HUES48 (cell line): Measurements from ENCODE around the gene TAF3.
A peak's percentile ranks its signal among the peaks of the same experiment; 100 is the strongest.

Experiments used
- H3K27ac ChIP-seq: one replicate; pipeline ENCODE4 v1.7.0; 2013; ENCODE audit warnings: low read depth, low read length, inconsistent platforms
- H3K27me3 ChIP-seq: 2 replicates; pipeline ENCODE4 v1.6.1; 2013; ENCODE audit warnings: mild to moderate bottlenecking, low read length; ENCODE audit not compliant: control insufficient read depth, insufficient read depth
- H3K36me3 ChIP-seq: 2 replicates; pipeline ENCODE4 v1.6.1; 2013; ENCODE audit warnings: low read length; ENCODE audit not compliant: control insufficient read depth, insufficient read depth
- H3K4me1 ChIP-seq: 2 replicates; pipeline ENCODE4 v1.6.1; 2013; ENCODE audit warnings: mild to moderate bottlenecking, low read length; ENCODE audit not compliant: control insufficient read depth, insufficient read depth
- H3K4me3 ChIP-seq: 2 replicates; pipeline ENCODE4 v1.5.1; 2013; ENCODE audit warnings: mild to moderate bottlenecking, low read depth, low read length
- H3K9ac ChIP-seq: 2 replicates; pipeline ENCODE4 v1.6.1; 2013; ENCODE audit warnings: mild to moderate bottlenecking, low read depth, low read length, moderate library complexity
- H3K9me3 ChIP-seq: 2 replicates; pipeline ENCODE4 v1.6.1; 2013; ENCODE audit warnings: low read length; ENCODE audit not compliant: control insufficient read depth, insufficient read depth

The TAF3 gene

DNA sequence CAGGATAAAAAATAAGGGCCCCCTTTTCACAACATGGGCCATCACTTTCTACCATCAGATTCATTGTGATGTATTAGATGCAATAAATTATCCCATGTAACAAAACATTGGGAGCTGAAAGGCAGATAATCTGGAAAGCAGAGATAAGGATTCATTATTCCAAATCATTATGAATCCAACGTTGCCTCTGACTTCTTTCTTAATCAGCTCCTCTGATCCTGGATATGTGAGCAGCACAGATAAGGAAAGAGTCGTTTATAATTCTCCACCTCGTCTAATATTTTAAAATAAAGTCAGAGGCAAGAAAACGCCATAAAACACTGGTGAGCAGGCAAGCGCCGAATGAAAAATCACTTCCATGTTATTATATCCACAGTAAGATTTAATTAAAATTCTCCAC is 222.3 kb downstream of the TAF3 start:
- H3K27me3 ChIP-seq: peaks cover 100% of the 10 kb centered on the region
- peaks cover 53% of the 10 kb centered on the region for H3K4me1 ChIP-seq

DNA sequence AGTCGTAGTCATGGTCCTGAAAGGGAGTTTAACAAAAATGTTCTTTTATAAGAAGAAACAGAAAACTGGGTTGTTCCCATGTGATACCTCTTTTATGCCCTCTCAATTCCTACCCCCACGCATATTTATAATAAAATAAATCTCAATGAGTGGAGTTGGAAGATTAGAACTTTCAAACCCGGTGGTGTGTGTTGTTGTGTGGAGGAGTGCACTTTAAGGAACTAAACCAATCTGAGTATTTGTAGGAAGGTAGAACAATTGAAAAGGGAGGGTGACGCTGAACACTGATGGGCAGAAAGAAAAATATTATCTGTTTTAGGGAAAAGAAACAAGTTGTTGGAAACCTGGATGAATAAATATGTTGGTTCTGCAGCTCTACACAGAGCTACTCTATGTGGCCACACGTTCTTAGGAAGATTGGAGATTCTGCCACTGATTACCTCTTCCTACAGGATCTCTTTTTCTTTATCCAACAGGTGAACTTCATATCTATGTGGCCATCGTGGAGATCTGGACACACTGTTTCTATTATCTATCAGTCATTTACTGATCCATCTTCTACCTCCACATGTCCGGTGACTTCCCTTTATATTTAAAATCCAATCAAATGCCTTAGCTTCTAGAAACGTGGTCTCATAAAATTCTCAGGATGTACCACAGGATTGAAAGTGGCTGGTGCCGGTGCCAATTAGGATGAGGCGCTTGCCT is 223.1 kb downstream of the TAF3 start:
- Histone ChIP-seq H3K27ac (no peak overlapping the region), H3K9me3 (no peaks in the 10 kb centered on the region), H3K27me3 (peaks cover 100% of the 10 kb centered on the region), H3K4me1 (peaks cover 60% of the 10 kb centered on the region), H3K36me3 (no peaks in the 10 kb centered on the region), H3K9ac (no peak overlapping the region), H3K4me3 (no peak overlapping the region)

More for the DNA sequence above, 222.3 kb downstream of the TAF3 start:
- Histone ChIP-seq H3K9ac (no peak overlapping the region), H3K4me3 (no peak overlapping the region), H3K36me3 (no peaks in the 10 kb centered on the region), H3K9me3 (no peaks in the 10 kb centered on the region), H3K27ac (no peak overlapping the region)

DNA sequence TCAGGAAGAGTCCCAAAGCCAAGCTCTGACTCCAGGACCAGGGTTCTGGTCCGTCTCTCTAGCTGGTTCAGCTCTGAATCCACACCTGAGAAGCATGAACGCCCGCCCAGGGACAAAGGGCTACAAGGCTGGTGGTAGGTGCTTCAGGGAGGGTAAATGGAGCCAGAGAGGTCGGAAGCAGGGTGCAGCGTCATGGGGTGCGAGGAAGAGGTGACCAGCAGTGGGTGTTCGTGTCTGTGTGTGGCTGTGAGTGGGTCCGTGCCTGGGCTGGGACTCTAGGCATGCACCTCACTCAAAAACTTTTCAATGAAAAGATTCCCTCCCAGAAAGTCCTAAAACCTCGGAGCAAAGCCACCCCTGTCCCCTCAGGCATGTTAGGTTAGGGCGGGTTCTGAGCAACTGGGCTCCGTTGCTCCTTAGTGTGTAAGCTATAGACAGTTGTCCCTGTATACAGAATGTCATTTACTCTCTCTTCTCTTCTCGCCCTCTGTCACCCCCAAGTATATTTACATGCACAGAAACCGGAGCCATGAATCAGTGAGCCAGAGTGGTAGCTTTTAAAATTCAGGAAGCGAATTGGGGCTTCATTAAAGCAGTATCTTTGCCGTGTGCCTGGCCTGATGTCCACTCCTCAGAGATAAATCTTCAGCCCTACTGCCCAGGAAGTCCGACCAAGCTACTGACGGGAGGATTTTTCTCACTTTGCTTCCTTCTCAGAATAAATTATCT is 223.9 kb downstream of the TAF3 start:
- H3K9me3 ChIP-seq: no peaks in the 10 kb centered on the region
- H3K4me1 ChIP-seq: peaks cover 60% of the 10 kb centered on the region
- H3K4me3 ChIP-seq: no peak overlapping the region
- H3K36me3 ChIP-seq: no peaks in the 10 kb centered on the region
- H3K27me3 ChIP-seq: peaks cover 100% of the 10 kb centered on the region
- no peak overlapping the region for H3K27ac ChIP-seq
- no peak overlapping the region for H3K9ac ChIP-seq

DNA sequence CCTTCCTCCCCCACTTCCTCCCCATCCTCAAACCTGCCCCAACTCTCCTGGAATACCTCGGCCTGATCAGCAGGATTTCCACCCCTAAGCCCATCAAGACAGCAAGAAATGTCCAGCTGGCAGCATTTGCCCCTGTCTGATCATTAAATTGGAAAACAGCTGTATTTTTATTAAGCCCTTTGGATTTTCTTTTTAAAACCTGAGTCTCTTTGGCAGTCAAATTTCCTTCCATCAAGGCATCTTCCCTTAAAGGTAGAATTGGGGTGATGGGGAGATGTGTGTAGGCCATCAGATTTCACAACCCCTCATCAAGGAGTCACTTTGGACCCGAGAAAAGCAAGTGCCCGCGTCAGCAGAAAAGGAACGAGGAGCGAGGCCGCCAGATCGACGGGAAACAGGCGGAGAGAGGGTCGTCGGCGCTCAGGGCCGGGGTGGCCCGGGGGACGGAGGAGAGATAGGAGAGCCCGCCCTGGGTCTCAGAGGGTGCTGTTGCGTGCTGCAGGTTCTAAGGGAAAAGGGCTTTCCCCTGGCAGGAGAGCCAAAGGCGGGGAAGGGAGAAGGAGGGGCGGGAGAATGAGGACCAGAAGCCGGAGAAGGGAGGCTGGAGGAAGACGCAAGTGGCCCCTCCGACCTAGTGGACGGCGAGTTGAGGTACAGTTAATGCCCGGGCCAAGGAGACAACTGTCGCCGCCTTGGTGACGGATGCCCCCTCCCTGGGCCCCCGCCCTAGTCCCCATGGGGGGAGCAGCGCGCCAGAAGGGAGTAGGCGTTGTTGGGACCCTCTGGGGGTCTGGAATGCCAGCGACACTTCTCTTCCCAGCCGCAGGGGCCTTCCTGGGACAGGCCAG is 224.6 kb downstream of the TAF3 start:
- Histone ChIP-seq H3K27me3 (peaks cover 100% of the 10 kb centered on the region), H3K4me3 (peak overlapping the region; percentile 28)

DNA sequence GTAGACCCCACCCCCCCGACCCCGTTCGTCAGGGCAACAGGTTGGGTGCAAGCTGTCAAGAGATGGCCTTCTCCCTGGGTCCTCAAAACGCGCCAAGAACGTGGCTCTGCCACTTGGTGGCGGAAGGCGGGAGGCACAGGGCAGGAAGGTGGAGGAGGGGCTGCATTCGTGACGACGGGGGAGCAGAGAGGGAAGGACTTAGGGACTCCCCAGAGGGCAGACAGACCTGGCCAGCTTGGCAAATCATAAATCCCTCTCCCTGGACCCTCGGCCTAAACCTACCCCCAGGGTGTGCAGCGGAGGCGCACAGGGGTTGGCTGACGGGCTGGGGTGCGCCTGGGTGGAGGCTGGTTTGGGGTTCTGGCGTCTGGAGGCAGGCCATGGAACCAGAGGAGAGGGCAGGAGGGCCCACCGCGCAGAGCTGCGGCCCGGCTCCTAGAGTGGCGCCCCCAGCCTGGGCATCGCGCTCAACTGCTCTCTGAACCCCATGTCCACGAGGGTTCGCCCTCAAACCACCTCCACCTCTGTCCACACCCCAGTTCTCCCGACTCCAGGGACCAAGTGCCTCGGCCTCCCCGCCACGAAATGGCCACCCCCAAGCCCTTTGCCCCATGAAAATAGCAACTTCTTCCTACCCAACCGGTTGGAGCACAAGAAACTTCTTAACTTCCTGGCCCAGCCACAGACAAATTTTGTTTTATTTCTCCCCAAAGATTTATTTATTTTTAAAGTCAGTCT is 225.4 kb downstream of the TAF3 start:
- Histone ChIP-seq H3K4me1 (peaks cover 70% of the 10 kb centered on the region), H3K9ac (no peak overlapping the region), H3K9me3 (no peaks in the 10 kb centered on the region), H3K4me3 (peak overlapping the region; percentile 46), H3K36me3 (no peaks in the 10 kb centered on the region), H3K27me3 (peaks cover 100% of the 10 kb centered on the region), H3K27ac (no peak overlapping the region)

More for the DNA sequence above, 224.6 kb downstream of the TAF3 start:
- no peak overlapping the region for H3K9ac ChIP-seq
- H3K4me1 ChIP-seq: peaks cover 65% of the 10 kb centered on the region
- no peaks in the 10 kb centered on the region for H3K36me3 ChIP-seq
- H3K27ac ChIP-seq: no peak overlapping the region
- H3K9me3 ChIP-seq: no peaks in the 10 kb centered on the region

DNA sequence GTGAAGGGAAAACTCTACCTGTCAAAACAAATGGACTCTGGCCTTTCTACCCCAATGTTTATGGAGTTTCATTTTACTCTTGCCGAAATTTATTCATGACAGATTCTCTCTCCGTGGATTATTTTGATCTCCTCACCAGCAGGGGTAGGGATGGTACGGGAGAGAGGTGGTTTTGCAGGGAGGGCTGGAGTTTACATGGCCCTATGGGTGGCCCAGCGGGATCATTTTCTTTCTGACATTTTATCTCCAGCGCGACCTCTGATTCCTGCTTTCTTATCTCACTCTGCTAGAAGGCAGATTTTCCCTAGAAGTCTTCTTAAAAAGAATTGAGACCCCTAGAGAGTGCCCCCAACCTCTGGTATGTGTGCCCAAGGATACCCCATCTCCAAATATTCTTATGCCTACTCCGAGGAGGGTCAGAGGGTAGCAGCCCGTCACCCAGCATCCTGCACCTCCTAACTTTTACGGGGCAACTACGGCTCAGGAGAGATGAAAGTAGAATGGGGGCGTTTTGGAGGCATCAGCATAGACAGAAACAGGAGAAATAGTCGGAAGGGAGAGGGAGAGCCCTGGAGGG is 226.1 kb downstream of the TAF3 start:
- H3K9me3 ChIP-seq: no peaks in the 10 kb centered on the region
- peaks cover 75% of the 10 kb centered on the region for H3K4me1 ChIP-seq
- H3K27me3 ChIP-seq: peaks cover 100% of the 10 kb centered on the region
- H3K4me3 ChIP-seq: peak overlapping the region; percentile 57; the same call in 1 of the 2 replicates
- H3K36me3 ChIP-seq: no peaks in the 10 kb centered on the region
- no peak overlapping the region for H3K9ac ChIP-seq
- no peak overlapping the region for H3K27ac ChIP-seq

DNA sequence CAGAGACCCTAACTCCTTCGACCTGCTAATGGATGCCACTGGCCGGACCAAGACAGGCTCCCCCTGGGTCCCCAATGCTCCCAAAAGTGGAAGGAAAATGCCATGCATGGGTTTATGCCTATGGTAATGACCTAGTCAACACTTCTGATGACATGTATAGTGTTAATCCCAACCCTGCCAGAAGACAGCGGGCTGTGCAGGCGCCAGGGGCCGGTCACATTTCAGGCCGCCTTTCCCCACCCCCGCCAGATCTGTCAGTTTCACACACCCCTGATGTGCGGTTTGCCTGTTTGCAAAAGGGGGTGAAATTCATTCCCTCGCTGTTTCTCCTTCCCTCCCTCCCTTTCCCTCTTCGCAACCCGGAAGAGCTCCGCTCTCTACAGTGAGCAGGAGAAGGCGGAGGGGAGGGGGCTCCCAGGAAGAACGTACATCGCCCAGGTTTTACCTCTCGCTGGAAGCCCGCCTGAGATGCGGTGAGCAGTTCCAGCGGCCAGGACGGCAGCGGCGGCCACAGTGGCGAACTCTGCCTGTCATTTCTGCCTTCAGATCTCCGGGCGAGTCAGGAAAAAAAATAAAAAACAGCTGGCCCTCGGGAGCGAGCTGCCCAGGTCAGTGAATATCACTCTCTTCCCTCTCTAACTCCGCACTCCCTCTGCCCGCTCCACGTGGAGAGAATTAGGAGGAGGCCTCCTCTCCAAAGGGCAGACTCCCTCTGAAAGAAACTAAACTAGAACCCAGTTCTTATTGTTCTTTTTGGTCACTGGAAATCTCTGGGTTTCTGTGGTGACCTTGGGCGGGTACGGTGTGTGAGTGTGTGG is 226.8 kb downstream of the TAF3 start:
- Histone ChIP-seq H3K4me3 (peak overlapping the region; percentile 57), H3K9ac (no peak overlapping the region), H3K27ac (no peak overlapping the region), H3K4me1 (peaks cover 70% of the 10 kb centered on the region), H3K27me3 (peaks cover 100% of the 10 kb centered on the region), H3K9me3 (no peaks in the 10 kb centered on the region), H3K36me3 (no peaks in the 10 kb centered on the region)

DNA sequence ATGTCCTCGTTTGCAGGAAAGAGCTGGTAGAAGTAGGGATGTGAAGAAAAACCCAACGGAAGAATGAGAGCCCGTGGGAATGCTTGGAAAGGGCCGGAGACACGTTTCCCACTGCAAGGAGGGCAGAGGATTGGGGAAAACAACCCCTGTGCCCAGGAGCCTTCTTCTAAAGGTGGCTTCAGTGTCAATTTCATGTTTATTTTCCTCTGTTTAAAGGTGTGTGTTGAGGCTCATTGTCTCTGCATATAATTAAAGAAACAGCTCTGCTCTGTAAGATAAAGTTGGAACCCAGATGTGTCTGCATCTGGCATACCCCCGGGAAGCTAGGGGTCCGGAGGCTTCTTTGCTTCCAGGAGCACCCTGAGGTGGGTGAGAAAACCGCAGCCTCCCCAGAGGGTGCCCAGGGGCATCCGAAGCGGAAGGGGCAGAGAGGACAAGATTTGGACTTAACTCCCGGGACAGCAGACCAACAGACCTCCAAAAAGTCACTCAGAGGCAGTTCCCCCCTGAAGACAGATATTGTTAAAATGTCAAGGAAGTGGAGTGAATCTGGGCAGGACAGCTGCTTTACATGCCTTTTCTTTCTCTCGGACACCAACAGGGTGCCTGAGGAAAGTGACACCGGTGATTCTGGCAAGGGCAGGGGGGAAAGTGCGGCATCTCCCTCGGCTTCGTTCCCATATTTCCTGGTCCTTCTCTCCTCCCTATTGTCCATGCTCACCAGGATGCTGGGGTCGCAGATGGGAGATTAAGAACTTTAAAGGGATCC is 227.6 kb downstream of the TAF3 start:
- Histone ChIP-seq H3K4me1 (peaks cover 70% of the 10 kb centered on the region), H3K36me3 (no peaks in the 10 kb centered on the region), H3K9me3 (no peaks in the 10 kb centered on the region), H3K27me3 (peaks cover 100% of the 10 kb centered on the region), H3K27ac (no peak overlapping the region), H3K9ac (no peak overlapping the region), H3K4me3 (peak overlapping the region; percentile 57; the same call in 1 of the 2 replicates)

DNA sequence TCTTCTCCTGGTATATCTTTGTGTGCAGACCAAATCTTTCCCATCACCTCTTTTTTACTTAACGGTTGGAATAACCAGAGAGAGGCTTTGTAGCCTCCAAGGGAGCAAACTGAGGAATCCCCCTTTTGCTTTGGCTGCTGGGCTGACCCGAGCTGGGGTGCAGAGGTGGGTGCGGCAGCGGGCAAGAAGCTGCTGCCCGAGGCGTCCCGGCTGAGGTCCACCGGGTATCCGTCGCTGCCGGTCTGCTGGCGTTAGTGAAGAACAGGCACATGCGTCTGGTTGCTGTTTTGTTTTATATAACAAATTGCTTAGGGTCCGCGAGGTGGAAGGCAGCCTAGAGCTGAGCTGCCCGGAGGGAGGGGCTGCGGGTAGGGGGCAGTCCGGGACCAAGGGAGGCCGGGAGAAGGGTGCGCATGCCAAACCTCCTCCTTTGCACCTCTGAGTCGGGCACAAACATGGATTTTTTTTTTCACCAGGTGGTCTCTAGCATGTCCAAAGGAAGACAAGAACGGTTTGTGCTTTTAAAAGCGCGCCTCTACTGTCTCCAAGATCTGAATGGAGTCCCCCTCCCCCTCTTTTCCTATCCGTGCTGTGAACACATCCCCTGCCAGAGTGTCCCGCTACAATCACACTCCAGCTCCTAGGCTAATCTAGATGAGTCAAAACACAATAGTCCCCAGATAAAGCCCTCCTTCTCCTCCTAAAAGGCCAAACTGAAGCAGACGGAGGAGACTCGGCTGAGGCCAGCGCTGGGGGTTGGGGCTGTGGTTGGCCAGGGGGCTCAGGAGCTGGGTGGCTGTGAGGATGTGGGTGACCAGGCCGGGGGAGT is 229.4 kb downstream of the TAF3 start:
- Histone ChIP-seq H3K9ac (no peak overlapping the region), H3K9me3 (no peaks in the 10 kb centered on the region), H3K36me3 (no peaks in the 10 kb centered on the region), H3K4me3 (no peak overlapping the region), H3K4me1 (peaks cover 67% of the 10 kb centered on the region), H3K27ac (no peak overlapping the region), H3K27me3 (peaks cover 100% of the 10 kb centered on the region)
